Trophoblast cell (in vitro differentiated cells and primary cell): ENCODE results near the gene TAPT1.
A peak's percentile ranks its signal among the peaks of the same experiment; 100 is the strongest.

Experiments
- DNase-seq, 2 donors: peaks; one replicate each; pipeline ENCODE4 v3.0.0-alpha.2; 2016
- H2AFZ ChIP-seq: 2 replicates; pipeline ENCODE4 v1.6.1; 2013; ENCODE audit warnings: low read length, moderate library complexity, mild to moderate bottlenecking; ENCODE audit not compliant: insufficient read depth, poor library complexity
- H2AK5ac ChIP-seq: 2 replicates; pipeline ENCODE4 v1.6.1; 2013; ENCODE audit warnings: mild to moderate bottlenecking, low read length
- H2BK120ac ChIP-seq: 2 replicates; pipeline ENCODE4 v1.6.1; 2013; ENCODE audit warnings: low read length, mild to moderate bottlenecking, moderate library complexity; ENCODE audit not compliant: insufficient read depth, poor library complexity
- H2BK12ac ChIP-seq: 2 replicates; pipeline ENCODE4 v1.6.1; 2013; ENCODE audit warnings: mild to moderate bottlenecking, low read length, moderate library complexity
- H2BK5ac ChIP-seq: 2 replicates; pipeline ENCODE4 v1.6.1; 2013; ENCODE audit warnings: low read length, low read depth, moderate library complexity, mild to moderate bottlenecking; ENCODE audit not compliant: poor library complexity
- H3K14ac ChIP-seq: 2 replicates; pipeline ENCODE4 v1.6.1; 2013; ENCODE audit warnings: mild to moderate bottlenecking, low read length
- H3K18ac ChIP-seq: 2 replicates; pipeline ENCODE4 v1.6.1; 2013; ENCODE audit warnings: mild to moderate bottlenecking, low read length
- H3K23ac ChIP-seq: 2 replicates; pipeline ENCODE4 v1.6.1; 2013; ENCODE audit warnings: low read length
- H3K27ac ChIP-seq: 2 replicates; pipeline ENCODE4 v1.5.1; 2013; ENCODE audit warnings: low read depth, mild to moderate bottlenecking, inconsistent platforms, low read length, moderate library complexity
- H3K27me3 ChIP-seq: 2 replicates; pipeline ENCODE4 v1.6.1; 2013; ENCODE audit warnings: inconsistent platforms, mild to moderate bottlenecking, low read length, moderate library complexity; ENCODE audit not compliant: insufficient read depth
- H3K36me3 ChIP-seq, 2 experiments: 1 replicate in 1 of 2; 2 replicates in 1 of 2; pipeline ENCODE4 v1.6.1; 2013; ENCODE audit warnings: low read length in 2 of 2, mild to moderate bottlenecking in 2 of 2, moderate library complexity in 1 of 2; ENCODE audit not compliant: insufficient read depth in 2 of 2, control insufficient read depth in 1 of 2
- H3K4ac ChIP-seq: 2 replicates; pipeline ENCODE4 v1.6.1; 2013; ENCODE audit warnings: low read depth, mild to moderate bottlenecking, low read length, moderate library complexity
- H3K4me1 ChIP-seq, 2 experiments: 1 replicate in 1 of 2; 2 replicates in 1 of 2; pipeline ENCODE4 v1.6.1; 2013; ENCODE audit warnings: low read length in 2 of 2, mild to moderate bottlenecking in 2 of 2, moderate library complexity in 1 of 2; ENCODE audit not compliant: insufficient read depth in 2 of 2, control insufficient read depth in 1 of 2
- H3K4me2 ChIP-seq: 2 replicates; pipeline ENCODE4 v1.6.1; 2013; ENCODE audit warnings: inconsistent platforms, mild to moderate bottlenecking, low read length, moderate library complexity
- H3K4me3 ChIP-seq: 2 replicates; pipeline ENCODE4 v1.5.1; 2013; ENCODE audit warnings: mild to moderate bottlenecking, low read depth, low read length, inconsistent platforms
- H3K79me1 ChIP-seq: one replicate; pipeline ENCODE4 v1.6.1; 2013; ENCODE audit warnings: low read length
- H3K79me2 ChIP-seq: 2 replicates; pipeline ENCODE4 v1.6.1; 2013; ENCODE audit warnings: low read length, mild to moderate bottlenecking; ENCODE audit not compliant: control insufficient read depth, insufficient read depth, poor library complexity
- H3K9ac ChIP-seq: 2 replicates; pipeline ENCODE4 v1.6.1; 2013; ENCODE audit warnings: mild to moderate bottlenecking, low read length
- H3K9me3 ChIP-seq: 2 replicates; pipeline ENCODE4 v1.6.1; 2013; ENCODE audit warnings: low read depth, mild to moderate bottlenecking, control low read depth, inconsistent platforms, low read length; ENCODE audit not compliant: insufficient read depth
- H4K12ac ChIP-seq: 2 replicates; pipeline ENCODE4 v1.6.1; 2013; ENCODE audit warnings: low read depth, mild to moderate bottlenecking, low read length, moderate library complexity
- H4K8ac ChIP-seq: 2 replicates; pipeline ENCODE4 v1.6.1; 2013; ENCODE audit warnings: low read depth, mild to moderate bottlenecking, low read length, moderate library complexity
- H4K91ac ChIP-seq: one replicate; pipeline ENCODE4 v1.6.1; 2013; ENCODE audit warnings: low read depth, mild to moderate bottlenecking, low read length, moderate library complexity
- WGBS: extraction: QIAGEN DNeasy Blood & Tissue Kit; methylation state at CpG from one replicate; pipeline ENCODE4 v1.1.7; 2013; ENCODE audit warnings: missing lambda C conversion rate; ENCODE audit not compliant: insufficient read length, insufficient coverage; ENCODE audit errors: extremely low coverage; 5-methylcytosine and 5-hydroxymethylcytosine counted together

TAPT1 gene

DNA sequence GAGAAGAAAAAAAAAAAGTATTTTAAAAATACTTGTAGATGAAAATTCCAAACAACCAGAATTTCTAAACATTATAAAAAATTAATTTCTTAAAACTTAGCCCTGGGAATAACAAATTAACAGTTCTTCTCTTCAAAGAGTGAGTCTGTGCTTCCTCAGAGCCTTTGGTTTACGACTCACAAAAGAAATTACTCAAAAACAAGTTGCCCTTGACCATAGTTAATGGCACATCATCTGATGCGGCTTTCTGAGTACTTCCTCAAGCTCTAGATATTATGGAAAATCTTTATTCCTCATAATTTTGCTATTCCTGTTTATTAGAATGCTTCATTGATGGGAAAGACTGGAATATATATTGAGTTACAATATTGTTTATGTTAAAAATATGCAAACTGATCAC lies 23.7 kb downstream of the TAPT1 start:
- Histone ChIP-seq H3K79me1 (no peaks in the 10 kb centered on the region), H2AFZ (no peak overlapping the region), H3K79me2 (no peaks in the 10 kb centered on the region), H3K4me2 (no peak overlapping the region), H3K27ac (no peak overlapping the region), H3K36me3 (no peaks in the 10 kb centered on the region), H3K27me3 (no peaks in the 10 kb centered on the region), H3K18ac (no peak overlapping the region), H3K4me3 (no peak overlapping the region), H3K14ac (no peak overlapping the region), H4K8ac (no peak overlapping the region), H2AK5ac (no peak overlapping the region), H3K4ac (no peak overlapping the region), H3K4me1 (no peaks in the 10 kb centered on the region), H2BK12ac (no peak overlapping the region), H3K9me3 (no peaks in the 10 kb centered on the region), H3K23ac (no peak overlapping the region), H4K91ac (no peak overlapping the region), H4K12ac (no peak overlapping the region), H2BK5ac (no peak overlapping the region), H2BK120ac (no peak overlapping the region), H3K9ac (no peak overlapping the region)
- no CpG with 5 or more reads among the region's 2 CpGs for WGBS
- DNase-seq, result no peak

DNA sequence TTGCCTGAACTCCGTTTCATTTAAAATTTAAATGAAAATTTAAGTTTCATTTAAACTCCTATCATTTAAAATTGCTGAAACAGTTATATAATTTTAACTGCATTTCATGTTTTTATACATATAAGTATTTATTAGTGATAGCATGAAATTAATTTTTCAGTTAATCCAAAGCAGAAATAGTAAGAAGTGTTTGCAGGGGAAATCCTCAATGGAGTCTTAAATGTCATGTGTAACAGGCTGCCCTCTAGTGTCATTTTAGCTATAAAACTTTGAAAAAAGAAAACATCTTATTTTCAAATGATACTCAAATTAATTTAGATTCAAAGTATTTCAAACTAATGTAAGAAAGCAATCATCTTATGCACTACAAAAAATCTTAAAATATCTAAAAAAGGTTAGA lies 27.2 kb downstream of the TAPT1 start:
- no peaks in the 10 kb centered on the region for H3K36me3 ChIP-seq
- H3K27ac ChIP-seq, result no peak overlapping the region
- no peak overlapping the region for H2BK120ac ChIP-seq
- no peaks in the 10 kb centered on the region for H3K79me2 ChIP-seq
- no peak overlapping the region for H4K8ac ChIP-seq
- no peak overlapping the region for H4K91ac ChIP-seq
- H2AFZ ChIP-seq, result no peak overlapping the region
- no peak overlapping the region for H4K12ac ChIP-seq
- H3K4ac ChIP-seq, result no peak overlapping the region
- no peak overlapping the region for H3K18ac ChIP-seq
- H3K4me3 ChIP-seq, result no peak overlapping the region
- H2BK5ac ChIP-seq, result no peak overlapping the region
- no peaks in the 10 kb centered on the region for H3K4me1 ChIP-seq
- no peaks in the 10 kb centered on the region for H3K27me3 ChIP-seq
- H3K14ac ChIP-seq, result no peak overlapping the region
- H3K79me1 ChIP-seq, result no peaks in the 10 kb centered on the region
- WGBS, result no CpG with 5 or more reads among the region's 1 CpG
- no peak overlapping the region for H3K4me2 ChIP-seq
- DNase-seq, result peak in 1 of 2 donors; percentile 10
- H3K9me3 ChIP-seq, result no peaks in the 10 kb centered on the region
- no peak overlapping the region for H2AK5ac ChIP-seq
- H3K23ac ChIP-seq, result no peak overlapping the region
- H3K9ac ChIP-seq, result no peak overlapping the region
- no peak overlapping the region for H2BK12ac ChIP-seq

DNA sequence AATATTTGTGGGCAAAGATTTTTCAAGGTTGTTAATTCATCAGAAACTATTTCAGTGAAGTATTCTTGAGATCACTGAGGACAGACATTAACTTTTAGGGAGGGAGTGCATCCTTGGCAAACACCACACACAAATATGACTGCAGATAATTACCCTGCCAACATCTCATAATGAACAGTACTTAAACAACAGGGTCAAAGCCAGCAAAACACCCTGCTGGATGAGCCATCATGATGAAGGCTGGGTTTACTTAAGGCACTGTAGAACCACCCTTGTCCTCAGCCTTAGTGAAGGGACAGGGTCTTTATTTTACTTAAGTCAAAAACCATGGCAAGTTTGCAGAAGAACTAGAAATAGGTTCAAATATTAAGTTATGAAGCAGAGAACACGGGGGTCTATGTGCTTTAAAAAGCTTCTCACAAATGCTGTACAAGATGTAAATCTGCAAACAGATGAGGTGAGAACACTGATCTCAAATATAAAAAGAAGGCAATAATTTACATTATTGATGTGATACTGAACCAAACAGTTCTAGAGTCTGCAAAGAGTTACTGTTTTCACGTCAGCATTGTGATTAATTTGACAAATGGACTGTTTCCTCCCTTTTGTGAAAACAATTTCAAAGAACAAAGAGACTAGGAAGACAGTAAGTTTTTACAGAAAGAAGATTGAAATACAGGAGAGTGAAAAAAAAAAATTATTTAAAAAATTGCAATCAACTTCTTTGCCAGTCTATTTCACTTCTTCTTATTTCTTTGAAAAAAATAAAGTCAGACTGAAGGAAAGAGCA lies 28.2 kb downstream of the TAPT1 start:
- H3K14ac ChIP-seq, result no peak overlapping the region
- no peak overlapping the region for H2BK120ac ChIP-seq
- H4K12ac ChIP-seq, result no peak overlapping the region
- no peak overlapping the region for H3K4me3 ChIP-seq
- H3K18ac ChIP-seq, result no peak overlapping the region
- H3K9me3 ChIP-seq, result no peaks in the 10 kb centered on the region
- H3K27ac ChIP-seq, result no peak overlapping the region
- no peak overlapping the region for H2BK5ac ChIP-seq
- H3K4me1 ChIP-seq, result no peaks in the 10 kb centered on the region
- no peak overlapping the region for H3K4ac ChIP-seq
- no peak overlapping the region for H2BK12ac ChIP-seq
- H2AFZ ChIP-seq, result no peak overlapping the region
- H3K4me2 ChIP-seq, result no peak overlapping the region
- no peaks in the 10 kb centered on the region for H3K79me1 ChIP-seq
- no peaks in the 10 kb centered on the region for H3K27me3 ChIP-seq
- no peaks in the 10 kb centered on the region for H3K36me3 ChIP-seq
- no peak for DNase-seq
- H3K79me2 ChIP-seq, result no peaks in the 10 kb centered on the region
- H2AK5ac ChIP-seq, result no peak overlapping the region
- no CpG with 5 or more reads among the region's 2 CpGs for WGBS
- H3K23ac ChIP-seq, result no peak overlapping the region
- no peak overlapping the region for H3K9ac ChIP-seq
- no peak overlapping the region for H4K8ac ChIP-seq
- no peak overlapping the region for H4K91ac ChIP-seq

DNA sequence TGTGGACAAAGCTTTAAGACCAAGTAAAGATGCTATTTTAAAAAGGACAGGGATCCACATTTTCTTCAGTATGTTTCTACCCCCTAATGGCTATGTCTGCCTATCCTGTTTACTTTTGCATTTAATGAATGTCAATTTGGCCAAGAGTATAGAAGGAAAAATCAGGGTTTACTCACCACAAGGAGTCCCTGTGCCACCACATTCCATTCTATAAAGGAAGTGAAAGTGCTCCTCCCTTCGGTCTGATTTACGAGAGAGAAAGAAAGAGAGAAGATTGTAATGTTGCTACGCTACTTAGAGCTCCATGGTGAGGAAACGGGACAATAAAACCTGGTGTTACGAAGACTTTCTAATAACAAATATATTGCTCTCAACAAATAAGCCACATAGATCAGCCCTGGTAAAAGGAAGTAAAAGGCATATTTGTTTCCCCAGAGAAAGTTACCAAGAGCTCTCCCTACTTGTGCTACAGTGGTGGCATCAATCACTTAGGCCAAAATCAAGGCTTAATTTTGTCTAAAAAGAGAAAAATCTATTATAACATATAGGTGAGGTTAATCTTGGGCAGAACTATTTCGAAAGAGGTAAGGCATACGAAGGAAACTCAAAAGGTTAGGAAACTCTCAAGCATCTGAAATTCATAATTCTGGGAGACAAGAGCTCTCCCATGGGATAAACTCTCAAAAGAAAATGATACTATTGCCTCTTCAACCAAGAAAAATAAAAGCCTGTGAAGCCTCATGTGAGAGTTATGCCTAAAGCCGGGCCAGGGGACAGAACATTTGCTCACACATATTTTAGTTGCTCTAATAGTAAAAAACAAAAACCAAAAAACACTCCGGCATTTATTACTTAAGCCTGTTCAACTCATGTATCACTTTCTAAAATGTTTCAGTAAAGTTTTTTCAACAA lies 29.5 kb downstream of the TAPT1 start:
- H2BK12ac ChIP-seq, result no peak overlapping the region
- no peak overlapping the region for H4K8ac ChIP-seq
- no peak overlapping the region for H2BK120ac ChIP-seq
- H3K36me3 ChIP-seq, result no peaks in the 10 kb centered on the region
- H2AK5ac ChIP-seq, result no peak overlapping the region
- no peaks in the 10 kb centered on the region for H3K9me3 ChIP-seq
- no peaks in the 10 kb centered on the region for H3K79me1 ChIP-seq
- H3K23ac ChIP-seq, result no peak overlapping the region
- no peak overlapping the region for H3K4me2 ChIP-seq
- no peaks in the 10 kb centered on the region for H3K27me3 ChIP-seq
- H4K91ac ChIP-seq, result no peak overlapping the region
- no peaks in the 10 kb centered on the region for H3K4me1 ChIP-seq
- no peak overlapping the region for H3K9ac ChIP-seq
- no peaks in the 10 kb centered on the region for H3K79me2 ChIP-seq
- no peak overlapping the region for H3K27ac ChIP-seq
- H2BK5ac ChIP-seq, result no peak overlapping the region
- H2AFZ ChIP-seq, result no peak overlapping the region
- no peak overlapping the region for H3K4me3 ChIP-seq
- H3K4ac ChIP-seq, result no peak overlapping the region
- no peak overlapping the region for H4K12ac ChIP-seq
- no CpG with 5 or more reads among the region's 9 CpGs for WGBS
- DNase-seq, result peak; percentile 20 to 66
- no peak overlapping the region for H3K18ac ChIP-seq
- H3K14ac ChIP-seq, result no peak overlapping the region
